GM12872 (cell line): ENCODE results near the gene CLSTN2.

Experiments
- CTCF ChIP-seq: IDR thresholded peaks from 3 replicates; pipeline ENCODE4 v1.5.1; 2011; ENCODE audit warnings: low read depth, mild to moderate bottlenecking, low read length, moderate library complexity; ENCODE audit not compliant: insufficient read depth

The CLSTN2 gene

GRCh38 chr3:140242818-140243276 is 307.9 kb downstream of the CLSTN2 start:
- TF ChIP-seq CTCF, result no peak

- TF ChIP-seq CTCF, result no peak
Observed at GRCh38 chr3:140243575-140243974, 308.6 kb downstream of the CLSTN2 start.

GRCh38 chr3:140244893-140245292 is 309.9 kb downstream of the CLSTN2 start:
- no peak for TF ChIP-seq CTCF

- no peak for TF ChIP-seq CTCF
Observed at GRCh38 chr3:140246578-140246977, 311.6 kb downstream of the CLSTN2 start.

GRCh38 chr3:140247775-140248174 is 312.8 kb downstream of the CLSTN2 start:
- no peak for TF ChIP-seq CTCF

GRCh38 chr3:140249188-140249587 is 314.2 kb downstream of the CLSTN2 start:
- no peak for TF ChIP-seq CTCF

GRCh38 chr3:140250010-140250855 is 315.2 kb downstream of the CLSTN2 start:
- TF ChIP-seq CTCF, result no peak
